Heart left ventricle (tissue), 16 donors: ENCODE results near the gene TRAPPC3. TPM values are rescaled to one million over a fixed set of nuclear protein-coding genes. Genes with fewer than 3 reads are reported as not detected.
"Not testable (repeated sequence)": the region's sequence is repeated elsewhere in the genome, so short reads cannot be mapped to it uniquely, and the experiment has no call there.

Experiments
- ATAC-seq, 4 donors: fragments of 200-7000 bp; cut with Tn5 transposase; one replicate each; pipeline ENCODE4 v1.9.1; 2020 to 2022; ENCODE audit warnings: moderate library complexity in 4 of 4, mild to moderate bottlenecking in 3 of 4, moderate number of reproducible peaks in 1 of 4
- DNase-seq, 5 donors: peaks; one replicate each; pipeline ENCODE4 v3.0.0-alpha.2; 2020
- H3K27ac ChIP-seq, 12 donors: fragments of 200-600 bp; sonication (generic) in 4 of 12; one replicate each; pipeline versions ENCODE4 v1.5.0 to v1.8.0; 2016 to 2022; ENCODE audit warnings: mild to moderate bottlenecking in 2 of 12
- H3K27me3 ChIP-seq, 9 donors: fragments of 200-600 bp; sonication (generic) in 2 of 9; one replicate each; pipeline versions ENCODE4 v1.5.1 to v1.8.0; 2016 to 2022; ENCODE audit warnings: mild to moderate bottlenecking in 3 of 9
- H3K36me3 ChIP-seq, 9 donors: fragments of 200-600 bp; sonication (generic) in 2 of 9; one replicate each; pipeline versions ENCODE4 v1.5.0 to v1.8.0; 2018 to 2022; ENCODE audit warnings: mild to moderate bottlenecking in 2 of 9
- H3K4me1 ChIP-seq, 12 donors: fragments of 200-600 bp; sonication (generic) in 4 of 12; one replicate each; pipeline versions ENCODE4 v1.5.0 to v1.8.0; 2016 to 2022; ENCODE audit warnings: mild to moderate bottlenecking in 3 of 12
- H3K4me3 ChIP-seq, 12 donors: fragments of 200-600 bp; sonication (generic) in 4 of 12; one replicate each; pipeline versions ENCODE4 v1.5.0 to v1.8.0; 2017 to 2022; ENCODE audit warnings: mild to moderate bottlenecking in 9 of 12, moderate library complexity in 4 of 12
- H3K9me3 ChIP-seq, 12 donors: fragments of 200-600 bp; sonication (generic) in 4 of 12; one replicate each; pipeline versions ENCODE4 v1.5.0 to v1.8.0; 2016 to 2022; ENCODE audit warnings: mild to moderate bottlenecking in 1 of 12
- POLR2A ChIP-seq, 2 donors: fragments of 450-650 bp; IDR thresholded peaks; one replicate each; pipeline ENCODE4 v1.6.1; 2017; ENCODE audit warnings: antibody characterized with exemption in 2 of 2, mild to moderate bottlenecking in 2 of 2, moderate library complexity in 2 of 2
- WGBS, 4 donors: extraction: QIAGEN DNeasy Blood & Tissue Kit in 2 of 4; methylation state at CpG; one replicate each; pipeline versions ENCODE4 v1.1.5 to v1.1.7; 2013 to 2018; 5-methylcytosine and 5-hydroxymethylcytosine counted together
- intact Hi-C, 10 donors: fragments of 100-400 bp; cut with DNase I; formaldehyde crosslinking; loops; one replicate each; pipeline versions ENCODE4 v1.11.1 to v1.14.2; 2022
- polyA plus RNA-seq, 2 donors: library from polyadenylated mRNA; stranded (reverse); fragments of 200-250 nt; gene quantifications; one replicate each; pipeline ENCODE4 v1.2.3, GENCODE V29; 2013
- total RNA-seq, 9 donors: library from RNA; depleted of rRNA in 2 of 9; stranded (reverse); fragments of >200 nt in 2 of 9; fragmentation: NEBNext Ultra II Directional in 3 of 9; extraction: Animal tissue kit (Norgen Biotek cat#: 25700) in 3 of 9; gene quantifications; one replicate each; pipeline versions ENCODE4 v1.1.0 to v1.2.4, GENCODE V29; 2016 to 2023
- TF ChIP-seq, protein P1 (sequence below), 12 donors: fragments of 200-600 bp; sonication (generic) in 4 of 12; IDR thresholded peaks; one replicate each; pipeline versions ENCODE4 v1.5.0 to v1.8.0; 2018 to 2022; ENCODE audit warnings: antibody characterized with exemption in 12 of 12, mild to moderate bottlenecking in 5 of 12
- donor health status: ischemic (EF 13 %, LVEDD 7.1; RV severe dilation, severe dysfunction).
- donor health status: healthy with polysubstance abuse.
- donor health status: DM: no; HTN: yes; CAD: no.
- donor health status: DM: no; HTN: no; CAD: no.
- donor health status: ischemic (EF 25% LVEDD 6.9; RV normal size, moderate dysfunction).
- donor health status: ischemic (EF 25% LVEDD 5.7; RV mildly dilated, moderate dysfunction).
- donor health status: healthy.
- donor health status: DM: yes; HTN: yes; CAD: no.
- donor health status: ischemic (EF 35%, LVEDD 5.7; RV mildly dilated, moderate dysfunction).
- donor health status: nonischemic (EF 11% LVEDD 7.7; RV severe dilation, severe dysfunction).
- donor health status: DM: yes; HTN: yes; CAD: no.
- donor health status: PGD.
- donor health status: ischemic (EF 29% LVEDD 5.4; RV normal size, mild dysfunction).
- donor health status: nonischemic (EF 23%, LVEDD 6.1; RV moderate dilation, normal function).

The TRAPPC3 gene
- total and polyA plus RNA-seq, 11 donors: 40.8 to 89.6 (median 52.9) TPM

DNA sequence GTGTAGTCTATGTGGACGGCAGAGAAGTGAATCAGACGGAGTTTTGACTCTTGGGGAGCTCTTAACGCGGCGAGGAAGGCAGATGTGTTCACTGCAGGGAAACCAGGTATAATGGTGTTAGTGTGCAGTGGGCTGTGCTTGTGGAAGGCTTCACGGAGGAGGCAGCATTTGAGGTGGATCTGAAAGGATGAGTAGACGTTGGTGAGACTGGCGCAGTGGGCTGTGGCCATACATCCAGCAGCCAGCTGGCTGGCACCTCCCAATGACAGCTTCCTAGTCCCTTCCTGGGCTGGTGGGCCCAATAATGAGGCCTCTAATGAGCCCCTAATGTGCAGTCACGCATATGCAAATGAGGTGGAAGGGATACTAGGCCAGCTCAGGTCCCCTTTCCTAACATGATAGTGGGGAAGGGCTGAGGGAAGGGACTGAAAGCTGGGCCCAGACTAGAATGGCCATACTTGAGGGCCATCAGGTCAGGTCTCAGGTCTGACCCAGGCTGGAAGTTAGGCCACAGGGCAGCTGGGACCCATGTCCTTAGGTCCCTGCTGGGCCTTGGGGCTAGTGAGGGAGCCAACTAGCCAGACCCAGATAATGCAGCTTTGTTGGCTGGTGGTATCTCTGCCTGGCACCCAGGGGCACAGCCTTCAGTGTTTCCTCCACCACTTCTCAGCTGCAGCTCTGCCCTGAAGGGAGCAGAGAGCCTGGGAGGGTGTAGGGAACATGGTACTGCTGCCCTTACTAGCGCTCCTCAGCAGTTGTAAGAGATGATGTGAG, 10.5 kb upstream of the TRAPPC3 start:
- intact Hi-C loops: loop anchor here in 2 of 10 donors (2.0 to 5.0 kb wide), 2 partner anchors 15 to 62 kb away; partner anchors contain the start of gene THRAP3 (in 1 of the 2)
- H3K27ac ChIP-seq: peak overlapping the region in 11 of 12 donors; percentile 79 to 100 (median 97)
- peak overlapping the region in 7 of 12 donors; percentile 47 to 62 (median 56) for H3K4me3 ChIP-seq
- H3K4me1 ChIP-seq: peaks cover 31 to 82% (median 71%) of the 10 kb centered on the region in 12 donors
- DNase-seq (peak in 1 of 5 donors; percentile 46), ATAC-seq (no peak)
- no peak for TF ChIP-seq POLR2A (IDR thresholded peaks at IDR 0.05)
- TF ChIP-seq, protein P1, sequence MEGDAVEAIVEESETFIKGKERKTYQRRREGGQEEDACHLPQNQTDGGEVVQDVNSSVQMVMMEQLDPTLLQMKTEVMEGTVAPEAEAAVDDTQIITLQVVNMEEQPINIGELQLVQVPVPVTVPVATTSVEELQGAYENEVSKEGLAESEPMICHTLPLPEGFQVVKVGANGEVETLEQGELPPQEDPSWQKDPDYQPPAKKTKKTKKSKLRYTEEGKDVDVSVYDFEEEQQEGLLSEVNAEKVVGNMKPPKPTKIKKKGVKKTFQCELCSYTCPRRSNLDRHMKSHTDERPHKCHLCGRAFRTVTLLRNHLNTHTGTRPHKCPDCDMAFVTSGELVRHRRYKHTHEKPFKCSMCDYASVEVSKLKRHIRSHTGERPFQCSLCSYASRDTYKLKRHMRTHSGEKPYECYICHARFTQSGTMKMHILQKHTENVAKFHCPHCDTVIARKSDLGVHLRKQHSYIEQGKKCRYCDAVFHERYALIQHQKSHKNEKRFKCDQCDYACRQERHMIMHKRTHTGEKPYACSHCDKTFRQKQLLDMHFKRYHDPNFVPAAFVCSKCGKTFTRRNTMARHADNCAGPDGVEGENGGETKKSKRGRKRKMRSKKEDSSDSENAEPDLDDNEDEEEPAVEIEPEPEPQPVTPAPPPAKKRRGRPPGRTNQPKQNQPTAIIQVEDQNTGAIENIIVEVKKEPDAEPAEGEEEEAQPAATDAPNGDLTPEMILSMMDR (IDR thresholded peaks at IDR 0.05): no peak
- no peaks in the 10 kb centered on the region for H3K27me3 ChIP-seq
- H3K36me3 ChIP-seq: peaks cover 0 to 10% (median 0%) of the 10 kb centered on the region in 9 donors
- 66 to 77% (median 72%) methylated on average over 10 of the region's 10 CpGs for WGBS, 4 donors
- H3K9me3 ChIP-seq: no peaks in the 10 kb centered on the region

DNA sequence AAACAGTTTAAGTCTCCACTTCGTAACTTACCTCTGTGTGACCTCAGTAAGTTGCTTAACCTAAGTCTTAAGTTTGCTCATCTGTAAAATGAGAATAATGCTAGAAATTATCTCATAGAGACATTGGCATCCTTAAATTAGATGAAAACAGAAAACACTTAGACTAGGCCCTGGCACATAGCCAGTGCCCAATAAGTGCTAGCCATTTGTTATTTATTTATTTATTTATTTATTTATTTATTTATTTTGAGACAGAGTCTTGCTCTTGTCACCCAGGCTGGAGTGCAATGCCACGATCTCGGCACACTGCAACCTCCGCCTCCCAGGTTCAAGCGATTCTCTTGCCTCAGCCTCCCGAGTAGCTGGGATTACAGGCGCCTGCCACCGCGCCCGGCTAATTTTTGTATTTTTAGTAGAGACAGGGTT, 9.6 kb upstream of the TRAPPC3 start:
- not testable (repeated sequence) for DNase-seq, H3K9me3 ChIP-seq, H3K27me3 ChIP-seq, H3K36me3 ChIP-seq, ATAC-seq
- WGBS, 4 donors: 75 to 84% (median 76%) methylated on average over 10 of the region's 10 CpGs
- Histone ChIP-seq H3K4me1 (peaks cover 32 to 78% (median 71%) of the 10 kb centered on the region in 12 donors), H3K27ac (peak overlapping the region in 11 of 12 donors; percentile 79 to 100 (median 100)), H3K4me3 (peak overlapping the region in 9 of 12 donors; percentile 8 to 100 (median 97))
- intact Hi-C loops: loop anchor here in 1 of 10 donors (5.0 kb wide), 1 partner anchor 63 kb away; the partner anchor contains the start of gene THRAP3

DNA sequence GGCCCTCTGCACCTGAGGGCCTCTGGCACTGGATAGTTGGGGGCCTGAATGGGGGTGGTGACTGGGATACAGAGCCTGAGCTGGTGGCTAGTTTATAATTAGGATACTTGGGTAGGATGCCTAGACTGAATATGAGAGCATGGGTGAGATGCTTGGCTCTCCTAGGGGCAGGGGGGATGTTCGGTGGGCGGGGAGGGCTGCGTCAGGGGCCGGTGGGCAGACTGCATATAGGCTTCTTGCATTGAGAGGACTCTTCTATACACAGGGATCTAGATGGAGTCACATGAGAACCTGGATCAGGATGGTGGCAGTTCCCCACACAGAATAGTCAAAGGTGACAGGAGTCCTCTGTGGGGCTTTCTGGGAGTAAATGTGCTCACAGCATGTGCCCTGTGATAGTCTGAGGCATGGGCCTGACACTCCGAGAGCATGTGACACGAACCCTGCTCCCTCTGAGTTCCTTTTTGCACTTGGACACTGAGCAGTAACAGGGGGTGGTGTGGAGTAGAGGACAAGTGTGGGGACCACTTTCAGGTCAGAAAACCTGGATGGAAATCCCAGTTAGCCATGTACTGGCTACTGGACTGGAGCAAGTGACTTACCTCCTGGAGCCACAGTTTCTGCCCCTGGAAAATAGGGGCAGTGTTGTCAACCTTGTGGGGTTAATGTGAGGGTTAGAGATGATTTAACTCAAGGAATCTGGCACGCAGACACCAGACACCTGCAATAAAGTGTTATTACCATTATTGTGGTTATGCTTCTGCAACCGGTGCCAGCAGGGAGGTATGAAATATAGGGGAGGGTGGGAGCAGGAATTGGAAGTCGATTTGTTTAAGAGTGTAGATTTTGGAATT, 8.9 kb upstream of the TRAPPC3 start:
- intact Hi-C loops: loop anchor here in 2 of 10 donors (2.0 to 5.0 kb wide), 2 partner anchors 64 to 67 kb away; partner anchors contain the start of gene THRAP3 (in 2 of the 2)
- H3K4me1 ChIP-seq: peaks cover 29 to 78% (median 68%) of the 10 kb centered on the region in 12 donors
- DNase-seq (peak in 1 of 5 donors; percentile 33), ATAC-seq (no peak)
- no peaks in the 10 kb centered on the region for H3K27me3 ChIP-seq
- H3K27ac ChIP-seq: peak overlapping the region; percentile 86 to 100 (median 100)
- TF ChIP-seq, protein P1 (IDR thresholded peaks at IDR 0.05): no peak
- no peak for TF ChIP-seq POLR2A (IDR thresholded peaks at IDR 0.05)
- H3K4me3 ChIP-seq: peak overlapping the region in 11 of 12 donors; percentile 77 to 100 (median 98)
- H3K36me3 ChIP-seq: peaks cover 0 to 5% (median 0%) of the 10 kb centered on the region in 9 donors
- 28 to 38% (median 34%) methylated on average over 9 of the region's 9 CpGs for WGBS, 4 donors
- H3K9me3 ChIP-seq: no peaks in the 10 kb centered on the region

DNA sequence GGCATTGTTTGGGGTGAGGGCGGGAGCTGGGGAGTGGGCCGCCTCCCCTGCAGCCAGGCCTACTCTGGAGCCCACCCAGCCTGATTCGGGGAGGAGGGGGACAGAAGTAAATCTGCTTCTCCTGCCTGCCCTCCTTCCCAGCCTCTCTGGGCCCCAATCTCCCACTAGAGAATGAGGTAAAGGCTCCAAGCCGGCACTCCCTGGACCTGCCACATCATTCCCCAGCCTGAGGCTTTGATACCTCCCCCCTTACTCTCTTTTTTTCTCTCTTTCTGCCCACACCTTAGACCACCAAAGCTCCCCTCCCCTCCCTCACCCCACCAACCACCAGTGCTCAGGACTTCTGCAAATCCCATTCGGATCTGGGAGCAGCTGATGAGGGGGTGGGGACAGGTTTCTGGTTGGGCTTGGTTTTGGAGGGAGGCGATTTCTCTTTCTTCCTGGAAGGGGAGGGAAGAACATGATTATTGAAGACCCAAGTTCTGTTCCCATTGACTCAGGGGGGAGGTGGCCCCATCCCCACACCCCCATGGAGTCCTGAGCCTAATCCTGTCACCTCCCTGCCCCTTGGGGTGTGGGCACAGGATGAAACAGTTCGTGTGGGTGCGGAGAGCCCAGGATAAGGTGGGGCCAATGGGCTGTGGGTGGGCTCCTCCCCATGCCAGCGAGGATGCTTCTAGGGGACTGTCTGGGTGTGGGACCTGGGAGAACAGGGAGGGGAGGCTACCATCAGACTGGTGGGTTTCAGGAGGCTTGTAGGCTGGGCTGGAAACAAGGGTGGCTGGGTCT, 8.0 kb upstream of the TRAPPC3 start:
- Histone ChIP-seq H3K36me3 (peaks cover 0 to 5% (median 0%) of the 10 kb centered on the region in 9 donors), H3K9me3 (no peaks in the 10 kb centered on the region), H3K27me3 (no peaks in the 10 kb centered on the region), H3K4me1 (peaks cover 29 to 78% (median 67%) of the 10 kb centered on the region in 12 donors), H3K27ac (peak overlapping the region; percentile 86 to 100 (median 100)), H3K4me3 (peak overlapping the region; percentile 77 to 100 (median 98))
- intact Hi-C loops: loop anchor here in 2 of 10 donors (2.0 to 5.0 kb wide), 2 partner anchors 65 to 67 kb away; partner anchors contain the start of gene THRAP3 (in 2 of the 2)
- 0 to 5% (median 2%) methylated on average over 8 to 9 of the region's 9 CpGs for WGBS, 4 donors
- peak in 2 of 5 donors; percentile 47 to 56 for DNase-seq
- ATAC-seq: peak in 2 of 4 donors; percentile 1 to 4
- TF ChIP-seq, protein P1 (IDR thresholded peaks at IDR 0.05): no peak
- TF ChIP-seq POLR2A (IDR thresholded peaks at IDR 0.05): no peak
